Vagina (tissue), 2 donors: ENCODE data around the gene RPL7L1.

Source experiments
- POLR2A ChIP-seq, 2 donors: fragments of 450-650 bp; IDR thresholded peaks; one replicate each; pipeline ENCODE4 v1.6.1; 2017; ENCODE audit warnings: antibody characterized with exemption in 2 of 2, mild to moderate bottlenecking in 2 of 2, moderate library complexity in 2 of 2
- TF ChIP-seq, protein P1 (sequence below), 3 experiments: fragments of 450-650 bp in 2 of 3; fragments of 200-600 bp in 1 of 3; sonication (generic) in 1 of 3; IDR thresholded peaks; one replicate each; pipeline ENCODE4 v1.5.1; 2017 to 2019; ENCODE audit warnings: antibody characterized with exemption in 3 of 3, mild to moderate bottlenecking in 2 of 3, moderate library complexity in 2 of 3

DNA sequence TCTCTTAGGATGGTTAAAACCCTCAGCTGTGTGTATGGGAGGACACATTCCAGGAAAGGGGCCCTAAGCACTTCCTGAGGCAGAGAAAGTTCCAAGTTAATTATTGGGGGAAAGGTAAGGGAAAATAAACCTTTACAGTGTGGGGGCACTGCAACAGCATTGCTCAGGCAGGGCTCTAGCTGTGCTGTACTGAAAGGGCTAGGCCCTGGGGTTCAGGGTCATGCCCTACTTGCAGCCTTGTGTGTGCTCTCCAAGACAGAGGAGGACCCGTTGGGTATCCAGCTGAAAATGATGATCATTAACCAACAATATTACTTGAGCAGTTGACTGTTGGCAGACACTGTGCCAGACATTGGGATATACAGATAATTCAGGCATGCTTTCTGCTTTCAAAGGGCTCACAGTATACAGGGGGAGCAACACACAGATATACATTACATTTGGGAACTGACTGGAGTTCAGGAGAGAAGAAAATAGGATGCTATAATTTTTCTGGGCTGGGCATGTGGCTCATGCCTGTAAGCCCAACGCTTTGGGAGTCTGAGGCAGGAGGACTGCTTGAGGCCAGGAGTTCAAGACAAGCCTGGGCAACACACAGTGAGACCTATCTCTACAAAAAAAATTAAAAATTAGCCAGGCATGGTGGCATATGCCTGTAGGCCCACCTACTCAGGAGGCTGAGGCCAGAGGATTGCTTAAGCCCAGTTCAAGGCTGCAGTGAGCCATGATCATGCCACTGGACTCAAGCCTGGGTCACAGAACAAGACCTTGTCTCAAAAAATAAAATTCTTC is 9.1 kb upstream of the RPL7L1 start:
- TF ChIP-seq, protein P1, sequence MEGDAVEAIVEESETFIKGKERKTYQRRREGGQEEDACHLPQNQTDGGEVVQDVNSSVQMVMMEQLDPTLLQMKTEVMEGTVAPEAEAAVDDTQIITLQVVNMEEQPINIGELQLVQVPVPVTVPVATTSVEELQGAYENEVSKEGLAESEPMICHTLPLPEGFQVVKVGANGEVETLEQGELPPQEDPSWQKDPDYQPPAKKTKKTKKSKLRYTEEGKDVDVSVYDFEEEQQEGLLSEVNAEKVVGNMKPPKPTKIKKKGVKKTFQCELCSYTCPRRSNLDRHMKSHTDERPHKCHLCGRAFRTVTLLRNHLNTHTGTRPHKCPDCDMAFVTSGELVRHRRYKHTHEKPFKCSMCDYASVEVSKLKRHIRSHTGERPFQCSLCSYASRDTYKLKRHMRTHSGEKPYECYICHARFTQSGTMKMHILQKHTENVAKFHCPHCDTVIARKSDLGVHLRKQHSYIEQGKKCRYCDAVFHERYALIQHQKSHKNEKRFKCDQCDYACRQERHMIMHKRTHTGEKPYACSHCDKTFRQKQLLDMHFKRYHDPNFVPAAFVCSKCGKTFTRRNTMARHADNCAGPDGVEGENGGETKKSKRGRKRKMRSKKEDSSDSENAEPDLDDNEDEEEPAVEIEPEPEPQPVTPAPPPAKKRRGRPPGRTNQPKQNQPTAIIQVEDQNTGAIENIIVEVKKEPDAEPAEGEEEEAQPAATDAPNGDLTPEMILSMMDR (IDR thresholded peaks at IDR 0.05), result no peak
- no peak for TF ChIP-seq POLR2A (IDR thresholded peaks at IDR 0.05)
